Adrenal gland (tissue), 12 donors: ENCODE data around the gene TLE2. TPM values are rescaled to one million over a fixed set of nuclear protein-coding genes. Genes with fewer than 3 reads are reported as not detected.

ENCODE experiments used
- DNase-seq, 7 donors: peaks; one replicate each; pipeline ENCODE4 v3.0.0-alpha.2; 2019 to 2020
- H3K27ac ChIP-seq, 5 donors: fragments of 200-600 bp; sonication (generic) in 4 of 5; 1 replicate in 3 of 5; 2 replicates in 2 of 5; pipeline versions ENCODE4 v1.5.1 to v1.8.0; 2016 to 2020; ENCODE audit warnings: mild to moderate bottlenecking in 1 of 5
- H3K27me3 ChIP-seq: fragments of 200-600 bp; 2 replicates; pipeline ENCODE4 v1.8.0; 2021
- H3K36me3 ChIP-seq, 2 donors: fragments of 200-600 bp; replicated peaks in 1 of 2; 1 replicate in 1 of 2; 2 replicates in 1 of 2; pipeline versions ENCODE4 v1.5.1 to v1.8.0; 2018 to 2022
- H3K4me1 ChIP-seq, 2 donors: fragments of 200-600 bp; replicated peaks in 1 of 2; 1 replicate in 1 of 2; 2 replicates in 1 of 2; pipeline versions ENCODE4 v1.5.1 to v1.8.0; 2018 to 2021
- H3K4me3 ChIP-seq, 4 donors: fragments of 200-600 bp; sonication (generic) in 3 of 4; one replicate each; pipeline ENCODE4 v1.5.1; 2016 to 2018
- H3K9me3 ChIP-seq, 3 donors: fragments of 200-600 bp; sonication (generic) in 1 of 3; replicated peaks in 1 of 3; 1 replicate in 2 of 3; 2 replicates in 1 of 3; pipeline versions ENCODE4 v1.5.1 to v1.8.0; 2016 to 2021
- CTCF ChIP-seq, 6 experiments: fragments of 450-650 bp in 4 of 6; fragments of 200-600 bp in 2 of 6; sonication (generic) in 1 of 6; IDR thresholded peaks; 1 replicate in 5 of 6; 2 replicates in 1 of 6; pipeline versions ENCODE4 v1.5.1 to v1.8.0; 2016 to 2021; ENCODE audit warnings: antibody characterized with exemption in 6 of 6, mild to moderate bottlenecking in 2 of 6, moderate library complexity in 1 of 6
- POLR2A ChIP-seq, 2 donors: fragments of 450-650 bp; IDR thresholded peaks; one replicate each; pipeline ENCODE4 v1.6.1; 2017; ENCODE audit warnings: antibody characterized with exemption in 2 of 2, mild to moderate bottlenecking in 2 of 2, moderate library complexity in 1 of 2
- WGBS, 4 donors: extraction: QIAGEN DNeasy Blood & Tissue Kit in 2 of 4; methylation state at CpG; one replicate each; pipeline versions ENCODE4 v1.1.5 to v1.1.7; 2013 to 2017; 5-methylcytosine and 5-hydroxymethylcytosine counted together
- intact Hi-C, 2 donors: fragments of 100-400 bp; cut with DNase I; formaldehyde crosslinking; loops; one replicate each; pipeline versions ENCODE4 v1.14.1 to v1.15.0; 2022 to 2023
- polyA plus RNA-seq, 3 donors: library from polyadenylated mRNA; stranded (reverse); fragments of 200-250 nt in 2 of 3; fragments of 350-450 nt in 1 of 3; fragmentation: Illumina TruSeq in 1 of 3; extraction: RNeasy Lipid Tissue Mini Kit (QIAGEN cat#74804) in 1 of 3; gene quantifications; one replicate each; pipeline ENCODE4 v1.2.3, GENCODE V29; 2013 to 2014
- total RNA-seq, 9 donors: library from RNA; depleted of rRNA in 4 of 9; stranded (reverse); fragments of >200 nt in 4 of 9; fragments of 120-200 nt in 1 of 9; fragmentation: NEBNext Ultra II Directional in 1 of 9; extraction: Animal tissue kit (Norgen Biotek cat#: 25700) in 1 of 9; gene quantifications; one replicate each; pipeline versions ENCODE4 v1.1.0 to v1.2.4, GENCODE V29; 2013 to 2023
- donor health status: healthy with polysubstance abuse.
- donor health status: Bipolar disorder and iron deficiency.
- donor health status: DM: yes; HTN: yes; CAD: no.
- donor health status: DM: no; HTN: no; CAD: no.
- donor health status: DM: no; HTN: no; CAD: no.
- donor health status: DM: yes; HTN: yes; CAD: no.

Gene TLE2
- total and polyA plus RNA-seq, 12 donors, result 4.0 to 106 (median 57.2) TPM

- peaks cover 1 to 2% of the 10 kb centered on the region in 2 donors for H3K4me1 ChIP-seq
- intact Hi-C loops, result no loop called here
- DNase-seq, result no peak
- H3K27me3 ChIP-seq, result no peaks in the 10 kb centered on the region
- TF ChIP-seq CTCF (IDR thresholded peaks at IDR 0.05), result no peak
- no peak for TF ChIP-seq POLR2A (IDR thresholded peaks at IDR 0.05)
- no peaks in the 10 kb centered on the region for H3K9me3 ChIP-seq
- 58 to 80% (median 68%) methylated on average over 3 to 5 of the region's 5 CpGs for WGBS, 4 donors
- no peaks in the 10 kb centered on the region for H3K36me3 ChIP-seq
- H3K4me3 ChIP-seq, result no peak overlapping the region
- H3K27ac ChIP-seq, result no peak overlapping the region
Measured at GRCh38 chr19:3024509-3024869, 4.6 kb downstream of the TLE2 start.

GRCh38 chr19:3020321-3020960, 8.6 kb downstream of the TLE2 start:
- intact Hi-C loops, result no loop called here
- no peaks in the 10 kb centered on the region for H3K27me3 ChIP-seq
- H3K36me3 ChIP-seq, result no peaks in the 10 kb centered on the region
- 82 to 86% (median 85%) methylated on average over 18 of the region's 18 CpGs for WGBS, 4 donors
- DNase-seq, result no peak
- no peak overlapping the region for H3K4me3 ChIP-seq
- no peaks in the 10 kb centered on the region for H3K9me3 ChIP-seq
- H3K27ac ChIP-seq, result no peak overlapping the region
- H3K4me1 ChIP-seq, result no peaks in the 10 kb centered on the region
- TF ChIP-seq POLR2A (IDR thresholded peaks at IDR 0.05), result no peak
- no peak for TF ChIP-seq CTCF (IDR thresholded peaks at IDR 0.05)

- H3K27ac ChIP-seq, result no peak overlapping the region
- WGBS, 4 donors, result 88 to 95% (median 90%) methylated on average over 20 to 28 of the region's 28 CpGs
Measured at GRCh38 chr19:3019211-3019854, 9.7 kb downstream of the TLE2 start.

GRCh38 chr19:3017923-3018322, 11.2 kb downstream of the TLE2 start:
- Histone ChIP-seq H3K4me3 (no peak overlapping the region), H3K27ac (no peak overlapping the region), H3K4me1 (no peaks in the 10 kb centered on the region), H3K36me3 (peaks cover 0 to 10% of the 10 kb centered on the region in 2 donors), H3K27me3 (no peaks in the 10 kb centered on the region), H3K9me3 (no peaks in the 10 kb centered on the region)
- intact Hi-C loops, result no loop called here
- whole genome bisulfite sequencing, 4 donors, result 94 to 96% (median 95%) methylated on average over 5 to 7 of the region's 7 CpGs
- DNase-seq, result no peak
- TF ChIP-seq POLR2A (IDR thresholded peaks at IDR 0.05), result no peak
- no peak for TF ChIP-seq CTCF (IDR thresholded peaks at IDR 0.05)

More at GRCh38 chr19:3019211-3019854, 9.7 kb downstream of the TLE2 start:
- no peaks in the 10 kb centered on the region for H3K27me3 ChIP-seq
- H3K4me3 ChIP-seq, result no peak overlapping the region
- TF ChIP-seq CTCF (IDR thresholded peaks at IDR 0.05) (no peak), POLR2A (IDR thresholded peaks at IDR 0.05) (no peak)
- H3K4me1 ChIP-seq, result no peaks in the 10 kb centered on the region
- no peak for DNase-seq
- H3K9me3 ChIP-seq, result no peaks in the 10 kb centered on the region
- no peaks in the 10 kb centered on the region for H3K36me3 ChIP-seq
- intact Hi-C loops, result no loop called here
